GM12873 (cell line): ENCODE results near the gene NPHP4.

Experiments
- CTCF ChIP-seq: IDR thresholded peaks from 2 replicates; pipeline ENCODE4 v1.5.1; 2012; ENCODE audit warnings: low read depth, mild to moderate bottlenecking, moderate library complexity, low read length, control low read depth; ENCODE audit not compliant: insufficient read depth; ENCODE audit errors: missing control alignments

Gene NPHP4

GRCh38 chr1:6035719-6036118 lies 43.5 kb upstream of the NPHP4 start:
- no peak for TF ChIP-seq CTCF

- no peak for TF ChIP-seq CTCF
Measured at GRCh38 chr1:6035303-6035702, 43.1 kb upstream of the NPHP4 start.

GRCh38 chr1:6034750-6035096 lies 42.5 kb upstream of the NPHP4 start:
- no peak for TF ChIP-seq CTCF

DNA sequence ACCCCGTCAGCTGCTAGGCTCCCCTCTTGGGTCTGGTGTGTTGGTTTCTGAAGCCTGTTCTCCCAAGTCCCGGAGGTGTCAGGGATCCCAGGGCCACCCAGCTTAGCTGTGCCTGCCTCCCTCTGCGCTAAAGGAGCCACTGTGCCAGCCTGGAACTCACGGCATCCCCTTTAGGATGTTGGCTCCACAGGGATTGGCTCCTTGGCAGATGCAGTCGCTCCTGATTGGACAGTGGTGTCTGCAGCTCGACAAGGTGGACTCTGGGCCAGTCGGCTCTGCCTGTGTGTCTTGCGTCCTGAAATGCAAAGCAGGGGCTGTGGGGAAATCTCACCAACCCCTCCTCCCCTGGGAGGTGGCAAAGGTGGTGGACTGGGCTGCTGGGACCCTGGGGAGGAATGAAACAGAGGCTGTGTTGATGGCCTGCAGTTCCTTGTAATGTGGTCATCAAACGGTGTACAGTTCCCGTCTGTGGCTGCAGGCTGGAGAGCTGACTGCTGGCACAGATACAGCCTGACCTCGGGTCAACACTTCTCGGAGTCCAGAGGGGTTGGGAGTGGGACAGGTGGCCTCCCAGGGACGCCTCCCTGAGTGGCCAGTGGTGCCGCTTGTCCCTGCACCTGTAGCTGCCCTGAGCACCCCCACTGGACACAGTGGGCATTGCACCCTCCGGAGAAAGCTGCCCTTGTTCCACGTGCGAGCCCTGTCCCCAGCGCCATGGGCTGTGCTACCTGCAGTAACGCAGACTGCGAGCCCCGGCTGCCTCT lies 41.9 kb upstream of the NPHP4 start:
- peak; percentile 74 for TF ChIP-seq CTCF

GRCh38 chr1:6033124-6033523 lies 40.9 kb upstream of the NPHP4 start:
- no peak for TF ChIP-seq CTCF

- TF ChIP-seq CTCF = no peak
Measured at GRCh38 chr1:6030547-6031261, 38.5 kb upstream of the NPHP4 start.

GRCh38 chr1:6030132-6030531 lies 37.9 kb upstream of the NPHP4 start:
- no peak for TF ChIP-seq CTCF
